ENCODE results near the gene GOLGA6L26.
A peak's percentile ranks its signal among the peaks of the same experiment; 100 is the strongest.
"Not testable (repeated sequence)": the region's sequence is repeated elsewhere in the genome, so short reads cannot be mapped to it uniquely, and the experiment has no call there.

GOLGA6L26 gene

GRCh38 chr15:23334096-23334495 lies at the start of gene GOLGA6L26:
GOLGA6L26 (minus strand) TSS chr15:23334196; CDS start chr15:23334135, 61 bp downstream.
- DNase-seq, result not testable (repeated sequence)

GRCh38 chr15:23381192-23381591 lies 47.2 kb upstream of the GOLGA6L26 start:
- DNase-seq, result not testable (repeated sequence)

- not testable (repeated sequence) for DNase-seq
Measured at GRCh38 chr15:23380700-23381099, 46.7 kb upstream of the GOLGA6L26 start.

GRCh38 chr15:23378946-23379345 lies 45.0 kb upstream of the GOLGA6L26 start:
- not testable (repeated sequence) for DNase-seq

DNA sequence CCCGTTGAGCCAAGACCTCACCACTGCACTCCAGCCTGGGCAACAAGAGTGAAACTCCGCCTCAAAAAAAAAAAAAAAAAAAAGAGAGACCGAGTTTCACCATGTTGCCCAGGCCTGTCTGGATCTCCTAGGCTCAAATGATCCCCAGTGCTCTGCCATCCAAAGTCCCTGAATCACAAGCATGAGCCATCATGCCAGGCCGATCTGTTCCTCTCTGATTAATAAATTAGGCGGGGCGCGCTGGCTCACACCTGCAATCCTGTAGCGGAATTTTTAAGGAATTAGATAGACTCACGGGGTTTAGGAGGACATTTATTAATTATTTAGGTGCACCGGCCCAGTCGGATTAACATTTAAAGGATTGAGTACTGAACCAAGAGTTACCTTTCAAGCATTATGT lies 40.2 kb upstream of the GOLGA6L26 start:
- peak; percentile 47 for DNase-seq

- not testable (repeated sequence) for DNase-seq
Measured at GRCh38 chr15:23372891-23373600, 39.0 kb upstream of the GOLGA6L26 start.

GRCh38 chr15:23372284-23372683 lies 38.3 kb upstream of the GOLGA6L26 start:
- DNase-seq, result no peak

DNA sequence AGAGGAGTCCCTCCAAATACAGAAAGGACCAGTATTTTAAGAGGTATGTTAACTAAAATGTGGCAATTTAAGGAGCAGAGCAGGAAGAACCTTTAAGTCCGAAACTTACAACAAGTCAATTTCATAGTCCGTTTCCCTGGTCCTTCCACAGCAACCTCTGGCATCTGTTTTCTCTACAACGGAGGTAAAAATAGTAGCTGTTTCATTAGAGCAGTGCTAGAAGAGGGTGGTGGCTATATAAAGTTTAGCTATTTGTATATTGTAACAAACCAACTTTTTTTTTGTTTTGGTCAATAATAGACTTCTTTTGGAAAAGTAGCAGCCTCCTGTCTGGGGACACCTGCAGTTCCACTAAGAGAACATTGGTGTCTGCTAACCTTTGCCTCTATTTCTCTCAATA lies 37.9 kb upstream of the GOLGA6L26 start:
- not testable (repeated sequence) for DNase-seq

GRCh38 chr15:23371134-23371533 lies 37.1 kb upstream of the GOLGA6L26 start:
- DNase-seq, result not testable (repeated sequence)

GRCh38 chr15:23370578-23370977 lies 36.6 kb upstream of the GOLGA6L26 start:
- no peak for DNase-seq

DNA sequence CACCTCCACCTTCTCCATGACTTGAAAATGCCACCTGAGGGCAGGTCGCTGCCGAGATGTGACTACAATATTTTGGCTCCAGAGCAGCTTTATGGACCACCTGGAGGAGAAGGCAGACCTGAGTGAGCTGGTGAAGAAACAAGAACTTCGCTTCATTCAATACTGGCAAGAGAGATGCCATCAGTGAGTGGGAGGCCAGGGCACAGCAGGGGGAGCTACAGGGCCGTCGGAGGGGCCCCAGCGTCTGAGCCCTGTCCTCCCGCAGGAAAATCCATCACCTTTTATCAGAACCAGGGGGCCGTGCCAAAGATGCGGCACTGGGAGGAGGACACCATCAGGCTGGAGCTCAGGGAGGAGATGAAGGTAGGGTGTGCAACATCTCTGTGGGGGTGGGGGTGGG lies 30.3 kb upstream of the GOLGA6L26 start:
- not testable (repeated sequence) for DNase-seq

DNA sequence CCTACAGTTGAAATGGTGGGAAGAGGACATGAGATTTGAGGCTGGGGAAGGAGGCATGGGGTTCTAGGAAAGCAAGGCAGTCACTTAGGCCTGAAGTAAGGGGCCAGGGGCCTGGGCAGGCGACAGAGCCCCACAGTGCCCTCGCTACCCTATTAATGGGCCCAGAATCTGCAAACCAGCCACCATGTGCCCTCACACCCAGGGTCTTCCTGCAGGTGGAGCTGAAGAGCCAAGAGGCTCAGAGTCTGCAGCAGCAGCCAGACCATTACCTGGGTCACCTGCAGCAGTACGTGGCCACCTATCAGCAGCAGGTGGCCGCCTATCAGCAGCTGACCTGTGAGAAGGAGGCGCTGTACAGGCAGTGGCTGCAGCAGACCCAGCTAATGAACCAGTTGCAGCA lies 28.6 kb upstream of the GOLGA6L26 start:
- not testable (repeated sequence) for DNase-seq

DNA sequence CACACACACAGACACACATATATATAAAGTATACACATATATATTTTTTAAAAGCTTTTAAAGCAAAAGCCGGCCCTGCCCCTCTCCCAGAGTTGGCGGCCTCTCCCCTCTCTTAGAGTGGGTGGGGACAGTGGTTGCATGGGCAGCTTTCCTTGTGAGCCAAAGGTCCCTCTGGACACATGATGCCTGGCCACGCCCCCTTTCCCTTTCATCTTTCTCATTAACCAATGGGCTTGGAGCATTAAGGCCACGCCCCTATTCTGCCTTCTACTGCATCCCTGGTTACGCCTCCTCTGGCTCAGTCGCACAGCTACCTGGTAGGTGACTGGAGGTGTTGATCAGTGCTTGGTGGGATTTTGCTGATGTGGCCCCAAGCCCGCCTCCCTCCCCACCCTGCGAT lies 20.5 kb upstream of the GOLGA6L26 start, which contains the start of gene GOLGA8S:
GOLGA8S (plus strand) TSS at position 301 of the 400 bp plus-strand sequence; CDS start at position 363, 62 bp downstream.
- not testable (repeated sequence) for DNase-seq

DNA sequence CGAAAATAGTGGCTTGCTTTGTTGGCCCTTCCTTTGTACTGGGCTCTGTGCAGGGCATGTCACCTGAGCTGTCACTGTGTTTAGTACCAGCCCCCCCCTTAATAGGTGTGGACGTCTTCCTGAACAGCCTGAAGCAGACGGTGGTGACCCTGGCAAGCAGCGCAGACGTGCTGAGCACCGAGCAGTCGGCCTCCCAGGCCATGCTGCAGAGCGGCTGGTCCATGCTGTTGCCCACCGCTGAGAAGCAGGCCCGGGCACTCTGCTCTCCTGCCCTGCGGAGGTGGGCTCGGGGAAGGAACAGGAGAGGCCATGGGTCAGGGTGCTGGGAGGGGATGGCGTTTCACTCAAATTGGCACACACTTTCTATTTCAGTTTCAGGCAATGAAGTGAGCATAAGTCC lies 22.8 kb downstream of the GOLGA6L26 start:
- DNase-seq, result not testable (repeated sequence)

DNA sequence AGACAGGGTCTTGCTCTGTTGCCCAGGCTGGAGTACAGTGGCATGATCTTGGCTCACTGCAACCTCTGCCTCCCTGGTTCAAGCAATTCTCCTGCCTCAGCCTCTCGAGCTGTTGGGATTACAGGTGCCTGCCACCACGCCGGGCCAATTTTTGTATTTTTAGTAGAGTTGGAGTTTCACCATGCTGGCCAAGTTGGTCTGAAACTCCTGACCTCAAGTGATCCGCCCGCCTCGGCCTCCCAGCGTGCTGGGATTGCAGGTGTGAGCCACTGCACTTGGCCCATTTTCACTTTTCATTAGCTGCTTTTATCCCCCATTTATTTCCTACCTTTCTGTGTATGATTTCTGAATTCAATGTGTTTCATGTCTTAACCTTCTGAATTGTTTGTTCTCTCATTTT lies 28.1 kb downstream of the GOLGA6L26 start:
- not testable (repeated sequence) for DNase-seq

DNA sequence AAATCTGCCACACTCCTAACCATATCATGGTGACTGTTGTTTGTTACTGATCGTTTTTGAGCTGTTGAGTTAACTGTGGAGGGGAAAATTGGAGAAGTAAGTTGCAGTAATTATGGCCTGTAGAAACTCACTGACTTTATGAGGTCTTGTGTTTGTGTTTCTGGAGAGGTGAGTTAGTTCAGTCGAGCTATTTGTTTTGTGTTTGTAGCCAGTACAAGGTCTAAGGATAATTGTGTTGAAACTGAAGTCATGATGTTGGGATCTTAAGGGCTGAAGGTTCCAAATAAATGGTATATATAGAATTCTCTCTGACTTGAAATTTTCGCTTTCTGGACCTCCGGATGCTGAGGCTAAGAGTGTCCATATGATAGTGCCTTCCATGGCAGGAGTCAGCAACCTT lies 29.2 kb downstream of the GOLGA6L26 start:
- not testable (repeated sequence) for DNase-seq

DNA sequence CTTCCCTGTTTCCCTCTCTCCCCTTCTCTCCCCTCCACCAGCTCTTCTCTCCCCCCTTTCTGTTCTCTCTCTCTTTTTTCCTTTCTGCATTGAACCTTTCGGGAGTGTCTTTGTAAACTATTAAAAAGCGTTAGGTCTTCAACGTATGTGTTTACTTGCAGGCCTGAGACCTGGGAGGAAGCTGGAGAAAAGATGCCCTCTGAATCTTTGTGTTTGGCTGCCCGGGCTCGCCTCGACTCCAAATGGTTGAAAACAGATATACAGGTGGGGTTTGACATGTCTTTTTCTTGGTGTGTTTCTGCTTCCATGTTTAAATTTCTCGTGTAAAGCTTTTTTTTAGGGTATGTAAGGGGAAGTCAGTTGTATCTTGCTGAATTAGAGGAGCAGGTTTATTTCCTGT lies 29.7 kb downstream of the GOLGA6L26 start:
- not testable (repeated sequence) for DNase-seq

- DNase-seq, result not testable (repeated sequence)
Measured at GRCh38 chr15:23303654-23304053, 30.3 kb downstream of the GOLGA6L26 start.

DNA sequence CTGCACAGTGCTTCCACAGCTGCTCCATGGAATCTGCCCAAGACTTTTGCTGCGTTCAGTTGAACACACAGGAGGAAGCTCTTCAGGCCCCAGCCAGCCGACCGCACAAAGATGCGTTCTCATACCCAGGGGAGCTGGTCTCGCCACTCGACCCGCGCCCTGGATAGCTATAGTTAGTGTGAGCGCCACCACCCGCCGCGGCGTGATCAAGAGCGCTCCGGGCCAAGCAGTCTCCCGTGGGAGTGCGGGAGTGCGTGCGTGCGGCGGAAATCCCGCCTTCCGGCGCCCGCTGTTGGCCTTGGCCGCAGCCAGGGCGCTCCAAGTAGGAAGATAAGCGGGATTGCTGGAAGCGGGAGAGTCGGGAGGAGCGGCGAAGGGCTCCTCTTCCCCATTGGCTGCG lies 30.8 kb downstream of the GOLGA6L26 start:
- DNase-seq, result not testable (repeated sequence)

All from NCI-H82 (cell line).